GM12878 (cell line): ENCODE measurements around the gene DYNC1I2.

ENCODE experiments used
- BHLHE40 ChIP-seq, 2 experiments: fragments of 450-650 bp in 1 of 2; IDR thresholded peaks; 2 replicates each; pipeline ENCODE4 v1.6.1; 2011 to 2017; ENCODE audit warnings: low read depth in 2 of 2, borderline replicate concordance in 1 of 2, improper control_type of control experiment in 1 of 2, low read length in 1 of 2, mild to moderate bottlenecking in 1 of 2
- CBFB ChIP-seq: IDR thresholded peaks from 2 replicates; pipeline ENCODE4 v1.6.1; 2016; ENCODE audit warnings: antibody characterized with exemption, low read depth
- CTCF ChIP-seq, 3 experiments: IDR thresholded peaks in 2 of 3; conservative IDR thresholded peaks in 1 of 3; 2 replicates each; pipeline ENCODE4 v1.5.1; 2011; ENCODE audit warnings: low read depth in 3 of 3, low read length in 3 of 3, mild to moderate bottlenecking in 3 of 3, control low read depth in 2 of 3, moderate library complexity in 2 of 3, inconsistent platforms in 1 of 3, mixed read lengths in 1 of 3; ENCODE audit not compliant: control insufficient read depth in 2 of 3, insufficient read depth in 1 of 3; ENCODE audit errors: extremely low read depth in 1 of 3
- EZH2 ChIP-seq: IDR thresholded peaks from 2 replicates; pipeline ENCODE4 v1.6.1; 2012; ENCODE audit warnings: low read depth, mild to moderate bottlenecking, control low read depth, inconsistent platforms, low read length, borderline replicate concordance; ENCODE audit not compliant: control insufficient read depth
- HDGF ChIP-seq: fragments of 450-650 bp; IDR thresholded peaks from 2 replicates; pipeline ENCODE4 v1.6.1; 2016; ENCODE audit warnings: antibody characterized with exemption
- IRF3 ChIP-seq: fragments of 450-650 bp; IDR thresholded peaks from 2 replicates; pipeline ENCODE4 v1.6.1; 2014; ENCODE audit warnings: mild to moderate bottlenecking
- PKNOX1 ChIP-seq: fragments of 450-650 bp; IDR thresholded peaks from 2 replicates; pipeline ENCODE4 v1.6.1; 2016; ENCODE audit warnings: mild to moderate bottlenecking
- POLR2A ChIP-seq: IDR thresholded peaks from 2 replicates; pipeline ENCODE4 v1.6.1; 2011; ENCODE audit warnings: low read depth, mild to moderate bottlenecking, low read length
- POLR2AphosphoS5 ChIP-seq: IDR thresholded peaks from 2 replicates; pipeline ENCODE4 v1.6.1; 2011; ENCODE audit warnings: mild to moderate bottlenecking, low read length, inconsistent platforms
- RCOR1 ChIP-seq: conservative IDR thresholded peaks from 2 replicates; pipeline ENCODE4 v1.6.1; 2012; ENCODE audit warnings: low read depth, low read length, improper control_type of control experiment
- ZNF592 ChIP-seq: fragments of 450-650 bp; IDR thresholded peaks from 2 replicates; pipeline ENCODE4 v1.6.1; 2017; ENCODE audit warnings: mild to moderate bottlenecking, moderate library complexity
- TF ChIP-seq, protein P1 (sequence below): IDR thresholded peaks from 2 replicates; pipeline ENCODE4 v1.6.1; 2011; ENCODE audit warnings: low read depth, low read length, improper control_type of control experiment, borderline replicate concordance
- TF ChIP-seq, protein P2 (sequence below): IDR thresholded peaks from 2 replicates; pipeline ENCODE4 v1.6.1; 2012; ENCODE audit warnings: low read length, inconsistent platforms

DNA sequence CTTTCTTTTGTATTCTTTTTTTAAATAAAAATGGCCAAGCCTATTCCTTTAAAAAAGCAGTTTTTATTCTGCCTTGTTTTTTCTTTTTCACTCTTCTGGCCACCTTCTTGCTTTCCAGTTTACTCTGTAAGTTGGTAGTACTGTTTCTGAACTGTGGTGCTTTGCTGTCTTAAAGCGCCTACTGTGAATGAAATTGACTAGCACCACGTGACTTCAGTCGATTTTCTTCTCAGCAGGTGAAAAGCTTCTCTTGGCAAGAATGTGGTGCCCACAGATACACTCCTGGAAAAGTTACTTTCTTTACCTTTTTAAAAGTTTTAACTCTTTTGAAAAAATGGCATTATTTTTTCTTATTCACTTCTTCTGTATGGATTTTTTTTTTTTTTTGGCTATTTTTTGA, 32.4 kb downstream of the DYNC1I2 start:
- TF ChIP-seq CBFB: no peak
- no peak for TF ChIP-seq POLR2AphosphoS5
- TF ChIP-seq, protein P1, sequence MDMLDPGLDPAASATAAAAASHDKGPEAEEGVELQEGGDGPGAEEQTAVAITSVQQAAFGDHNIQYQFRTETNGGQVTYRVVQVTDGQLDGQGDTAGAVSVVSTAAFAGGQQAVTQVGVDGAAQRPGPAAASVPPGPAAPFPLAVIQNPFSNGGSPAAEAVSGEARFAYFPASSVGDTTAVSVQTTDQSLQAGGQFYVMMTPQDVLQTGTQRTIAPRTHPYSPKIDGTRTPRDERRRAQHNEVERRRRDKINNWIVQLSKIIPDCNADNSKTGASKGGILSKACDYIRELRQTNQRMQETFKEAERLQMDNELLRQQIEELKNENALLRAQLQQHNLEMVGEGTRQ: no peak
- TF ChIP-seq, protein P2, sequence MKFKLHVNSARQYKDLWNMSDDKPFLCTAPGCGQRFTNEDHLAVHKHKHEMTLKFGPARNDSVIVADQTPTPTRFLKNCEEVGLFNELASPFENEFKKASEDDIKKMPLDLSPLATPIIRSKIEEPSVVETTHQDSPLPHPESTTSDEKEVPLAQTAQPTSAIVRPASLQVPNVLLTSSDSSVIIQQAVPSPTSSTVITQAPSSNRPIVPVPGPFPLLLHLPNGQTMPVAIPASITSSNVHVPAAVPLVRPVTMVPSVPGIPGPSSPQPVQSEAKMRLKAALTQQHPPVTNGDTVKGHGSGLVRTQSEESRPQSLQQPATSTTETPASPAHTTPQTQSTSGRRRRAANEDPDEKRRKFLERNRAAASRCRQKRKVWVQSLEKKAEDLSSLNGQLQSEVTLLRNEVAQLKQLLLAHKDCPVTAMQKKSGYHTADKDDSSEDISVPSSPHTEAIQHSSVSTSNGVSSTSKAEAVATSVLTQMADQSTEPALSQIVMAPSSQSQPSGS: no peak
- no peak for TF ChIP-seq RCOR1
- no peak for TF ChIP-seq BHLHE40 (IDR thresholded peaks at IDR 0.05; ENCODE audit: borderline replicate concordance in 1 of 2, low read depth in 2 of 2, low read length in 1 of 2)
- TF ChIP-seq POLR2A: no peak
- TF ChIP-seq CTCF (IDR thresholded peaks at IDR 0.05 in 2 of 3, conservative IDR thresholded peaks at IDR 0.05 in 1 of 3; ENCODE audit: control insufficient read depth in 2 of 3, extremely low read depth in 1 of 3, insufficient read depth in 1 of 3, low read depth in 3 of 3, low read length in 3 of 3): no peak
- no peak for TF ChIP-seq ZNF592
- no peak for TF ChIP-seq IRF3
- TF ChIP-seq EZH2: no peak
- TF ChIP-seq PKNOX1: no peak
- no peak for TF ChIP-seq HDGF
